NCI-H82 (cell line): Measurements from ENCODE around the gene DHRS12.
A peak's percentile ranks its signal among the peaks of the same experiment; 100 is the strongest.

Experiments
- DNase-seq: peaks from one replicate; lab custom pipeline; 2025; lab: John Stamatoyannopoulos, UW

DHRS12 gene

GRCh38 chr13:51803422-51804294, at the start of gene DHRS12:
DHRS12 (minus strand) TSS chr13:51804163; CDS start chr13:51799659, 4,504 bp downstream.
- DNase-seq = peak; percentile 95

GRCh38 chr13:51849145-51850101, 45.5 kb upstream of the DHRS12 start:
- DNase-seq = peak; percentile 83

- no peak for DNase-seq
Measured at GRCh38 chr13:51848674-51849073, 44.7 kb upstream of the DHRS12 start.

- no peak for DNase-seq
Measured at GRCh38 chr13:51846756-51847155, 42.8 kb upstream of the DHRS12 start.

GRCh38 chr13:51845574-51846318, 41.8 kb upstream of the DHRS12 start:
- DNase-seq = no peak

GRCh38 chr13:51844862-51845573, 41.1 kb upstream of the DHRS12 start, which contains the start of gene TMEM272:
TMEM272 (minus strand) TSS chr13:51845177; CDS start chr13:51838530, 6,647 bp downstream.
- peak; percentile 96 for DNase-seq

GRCh38 chr13:51843529-51843928, 39.6 kb upstream of the DHRS12 start:
- no peak for DNase-seq

GRCh38 chr13:51841732-51842131, 37.8 kb upstream of the DHRS12 start:
- DNase-seq = no peak

GRCh38 chr13:51840917-51841316, 37.0 kb upstream of the DHRS12 start:
- no peak for DNase-seq

GRCh38 chr13:51839711-51840540, 36.0 kb upstream of the DHRS12 start:
- no peak for DNase-seq

GRCh38 chr13:51838240-51838846, 34.4 kb upstream of the DHRS12 start:
- DNase-seq = no peak

GRCh38 chr13:51837016-51837415, 33.1 kb upstream of the DHRS12 start:
- no peak for DNase-seq

GRCh38 chr13:51834581-51835171, 30.7 kb upstream of the DHRS12 start:
- DNase-seq = peak; percentile 63

- no peak for DNase-seq
Measured at GRCh38 chr13:51833980-51834379, 30.0 kb upstream of the DHRS12 start.

GRCh38 chr13:51832471-51833152, 28.6 kb upstream of the DHRS12 start:
- DNase-seq = peak; percentile 71

GRCh38 chr13:51831519-51831918, 27.6 kb upstream of the DHRS12 start:
- DNase-seq = no peak

- DNase-seq = peak; percentile 76
Measured at GRCh38 chr13:51829568-51829899, 25.6 kb upstream of the DHRS12 start.

GRCh38 chr13:51828730-51829567, 25.0 kb upstream of the DHRS12 start:
- no peak for DNase-seq
